RWPE2 (cell line): ENCODE data around the gene RACK1.
A peak's percentile ranks its signal among the peaks of the same experiment; 100 is the strongest.
"Not testable (repeated sequence)": the region's sequence is repeated elsewhere in the genome, so short reads cannot be mapped to it uniquely, and the experiment has no call there.

Experiments used
- ATAC-seq: fragments of 200-7000 bp; cut with Tn5 transposase; 3 replicates; pipeline ENCODE4 v1.9.1; 2021; ENCODE audit warnings: low read depth
- DNase-seq: peaks from one replicate; pipeline ENCODE4 v3.0.0-alpha.2; 2020; ENCODE audit warnings: low spot score
- H3K27ac ChIP-seq: fragments of 450-650 bp; 2 replicates; pipeline ENCODE4 v1.5.1; 2017; ENCODE audit warnings: mild to moderate bottlenecking; ENCODE audit not compliant: poor library complexity, severe bottlenecking
- H3K27me3 ChIP-seq: fragments of 250-450 bp; sonication (Bioruptor Pico); 2 replicates; pipeline ENCODE4 v1.5.1; 2021; ENCODE audit warnings: mild to moderate bottlenecking, moderate library complexity; ENCODE audit not compliant: insufficient read depth, poor library complexity, severe bottlenecking
- H3K36me3 ChIP-seq: fragments of 250-450 bp; sonication (Bioruptor Pico); 2 replicates; pipeline ENCODE4 v1.5.1; 2020; ENCODE audit warnings: low read depth, mild to moderate bottlenecking, moderate library complexity
- H3K4me1 ChIP-seq: fragments of 250-450 bp; sonication (Bioruptor Pico); 2 replicates; pipeline ENCODE4 v1.5.1; 2021; ENCODE audit warnings: mild to moderate bottlenecking, moderate library complexity; ENCODE audit not compliant: insufficient read depth, poor library complexity, severe bottlenecking
- H3K4me3 ChIP-seq: fragments of 250-450 bp; sonication (Bioruptor Pico); 2 replicates; pipeline ENCODE4 v1.5.1; 2021; ENCODE audit warnings: mild to moderate bottlenecking, moderate library complexity; ENCODE audit not compliant: severe bottlenecking
- H3K9me3 ChIP-seq: fragments of 250-450 bp; sonication (Bioruptor Pico); 2 replicates; pipeline ENCODE4 v1.5.1; 2021; ENCODE audit warnings: mild to moderate bottlenecking, moderate library complexity; ENCODE audit not compliant: severe bottlenecking
- TF ChIP-seq, protein P1 (sequence below): fragments of 450-650 bp; IDR thresholded peaks from one replicate; pipeline ENCODE4 v1.5.1; 2017; ENCODE audit warnings: mild to moderate bottlenecking, moderate library complexity; ENCODE audit not compliant: poor library complexity, severe bottlenecking

Gene RACK1

DNA sequence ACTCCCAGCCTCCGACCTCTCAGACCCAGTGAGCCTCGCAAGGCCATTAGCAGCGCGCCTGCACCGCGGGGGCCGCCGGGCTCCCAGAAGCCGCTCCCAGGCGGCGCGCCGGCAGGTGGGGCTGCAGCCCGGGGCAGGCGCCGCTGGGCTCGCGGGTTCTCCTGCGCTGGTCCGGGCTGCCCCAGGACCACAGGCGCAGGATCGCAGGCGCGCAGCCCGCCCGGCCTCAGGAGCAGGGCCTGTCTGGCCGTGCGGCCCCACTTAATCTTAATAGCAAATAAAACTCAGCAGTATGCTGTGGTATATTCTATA, 29.7 kb upstream of the RACK1 start:
- TF ChIP-seq, protein P1, sequence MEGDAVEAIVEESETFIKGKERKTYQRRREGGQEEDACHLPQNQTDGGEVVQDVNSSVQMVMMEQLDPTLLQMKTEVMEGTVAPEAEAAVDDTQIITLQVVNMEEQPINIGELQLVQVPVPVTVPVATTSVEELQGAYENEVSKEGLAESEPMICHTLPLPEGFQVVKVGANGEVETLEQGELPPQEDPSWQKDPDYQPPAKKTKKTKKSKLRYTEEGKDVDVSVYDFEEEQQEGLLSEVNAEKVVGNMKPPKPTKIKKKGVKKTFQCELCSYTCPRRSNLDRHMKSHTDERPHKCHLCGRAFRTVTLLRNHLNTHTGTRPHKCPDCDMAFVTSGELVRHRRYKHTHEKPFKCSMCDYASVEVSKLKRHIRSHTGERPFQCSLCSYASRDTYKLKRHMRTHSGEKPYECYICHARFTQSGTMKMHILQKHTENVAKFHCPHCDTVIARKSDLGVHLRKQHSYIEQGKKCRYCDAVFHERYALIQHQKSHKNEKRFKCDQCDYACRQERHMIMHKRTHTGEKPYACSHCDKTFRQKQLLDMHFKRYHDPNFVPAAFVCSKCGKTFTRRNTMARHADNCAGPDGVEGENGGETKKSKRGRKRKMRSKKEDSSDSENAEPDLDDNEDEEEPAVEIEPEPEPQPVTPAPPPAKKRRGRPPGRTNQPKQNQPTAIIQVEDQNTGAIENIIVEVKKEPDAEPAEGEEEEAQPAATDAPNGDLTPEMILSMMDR, result peak; percentile 38
- ATAC-seq, result peak; percentile 52; the same call in 1 of the 3 replicates
- not testable (repeated sequence) for DNase-seq, H3K36me3 ChIP-seq, H3K9me3 ChIP-seq, H3K4me3 ChIP-seq, H3K27me3 ChIP-seq, H3K4me1 ChIP-seq, H3K27ac ChIP-seq

- ATAC-seq (no peak), DNase-seq (no peak)
- Histone ChIP-seq H3K4me1 (no peaks in the 10 kb centered on the region), H3K4me3 (no peak overlapping the region), H3K9me3 (no peaks in the 10 kb centered on the region), H3K36me3 (no peaks in the 10 kb centered on the region), H3K27me3 (no peaks in the 10 kb centered on the region), H3K27ac (no peak overlapping the region)
- TF ChIP-seq, protein P1, result no peak
Observed at GRCh38 chr5:181271081-181271480, 27.4 kb upstream of the RACK1 start.

GRCh38 chr5:181267907-181268306, 24.2 kb upstream of the RACK1 start:
- H3K27me3 ChIP-seq, H3K4me1 ChIP-seq, H3K36me3 ChIP-seq, H3K9me3 ChIP-seq, ATAC-seq, H3K27ac ChIP-seq, DNase-seq, H3K4me3 ChIP-seq: not testable (repeated sequence)

- TF ChIP-seq, protein P1, result peak; percentile 34
- H3K9me3 ChIP-seq, H3K27ac ChIP-seq, H3K4me3 ChIP-seq, DNase-seq, H3K27me3 ChIP-seq, ATAC-seq, H3K36me3 ChIP-seq, H3K4me1 ChIP-seq: not testable (repeated sequence)
Observed at GRCh38 chr5:181267291-181267904, 23.7 kb upstream of the RACK1 start.

GRCh38 chr5:181265092-181265671, 21.5 kb upstream of the RACK1 start:
- no peaks in the 10 kb centered on the region for H3K4me1 ChIP-seq
- H3K27me3 ChIP-seq, result no peaks in the 10 kb centered on the region
- H3K4me3 ChIP-seq, result no peak overlapping the region
- ATAC-seq, result no peak
- TF ChIP-seq, protein P1, result no peak
- no peak overlapping the region for H3K27ac ChIP-seq
- DNase-seq, result no peak
- no peaks in the 10 kb centered on the region for H3K9me3 ChIP-seq
- H3K36me3 ChIP-seq, result peaks cover 8% of the 10 kb centered on the region
